GM23338 (cell line): ENCODE results near the gene PTGDR2. TPM values are rescaled to one million over a fixed set of nuclear protein-coding genes. Genes with fewer than 3 reads are reported as not detected.

ENCODE experiments used
- ATAC-seq: fragments of 200-7000 bp; cut with Tn5 transposase; 3 replicates; pipeline ENCODE4 v1.9.1; 2020
- DNase-seq: peaks from one replicate; pipeline ENCODE4 v3.0.0-alpha.2; 2015; ENCODE audit warnings: low spot score
- H2AFZ ChIP-seq: fragments of 200-600 bp; sonication (generic); 2 replicates; pipeline ENCODE4 v1.8.0; 2016; ENCODE audit warnings: antibody characterized with exemption, mild to moderate bottlenecking, moderate library complexity
- H3F3A ChIP-seq: fragments of 200-600 bp; sonication (generic); replicated peaks from 2 replicates; pipeline ENCODE4 v1.8.0; 2017; ENCODE audit warnings: antibody characterized with exemption, mixed run types, low read depth
- H3K27ac ChIP-seq: fragments of 200-600 bp; sonication (generic); 2 replicates; pipeline ENCODE4 v1.6.1; 2016; ENCODE audit warnings: low read depth
- H3K27me3 ChIP-seq: fragments of 200-600 bp; sonication (generic); 2 replicates; pipeline ENCODE4 v1.8.0; 2016; ENCODE audit warnings: mild to moderate bottlenecking, mixed run types, moderate library complexity; ENCODE audit not compliant: insufficient read depth
- H3K36me3 ChIP-seq: fragments of 200-600 bp; sonication (generic); 2 replicates; pipeline ENCODE4 v1.8.0; 2016; ENCODE audit warnings: mild to moderate bottlenecking; ENCODE audit not compliant: insufficient read depth
- H3K4me1 ChIP-seq: fragments of 200-600 bp; sonication (generic); 2 replicates; pipeline ENCODE4 v1.8.0; 2016; ENCODE audit warnings: mild to moderate bottlenecking, moderate library complexity; ENCODE audit not compliant: insufficient read depth
- H3K4me2 ChIP-seq: fragments of 200-600 bp; sonication (generic); 2 replicates; pipeline ENCODE4 v1.7.1; 2017; ENCODE audit warnings: mixed run types
- H3K4me3 ChIP-seq: fragments of 200-600 bp; sonication (generic); 2 replicates; pipeline ENCODE4 v1.6.1; 2016; ENCODE audit warnings: mixed run types
- H3K79me2 ChIP-seq: fragments of 200-600 bp; sonication (generic); replicated peaks from 2 replicates; pipeline ENCODE4 v1.8.0; 2017; ENCODE audit warnings: mild to moderate bottlenecking; ENCODE audit not compliant: insufficient read depth
- H3K9me2 ChIP-seq: fragments of 200-600 bp; sonication (generic); 2 replicates; pipeline ENCODE4 v1.8.0; 2017; ENCODE audit not compliant: insufficient read depth
- H4K20me1 ChIP-seq: fragments of 200-600 bp; sonication (generic); replicated peaks from 2 replicates; pipeline ENCODE4 v1.8.0; 2017; ENCODE audit warnings: mild to moderate bottlenecking; ENCODE audit not compliant: insufficient read depth
- H3K27ac Mint-ChIP-seq: 2 replicates; pipeline ENCODE4 v1.8.0; 2020; ENCODE audit warnings: inconsistent platforms, mild to moderate bottlenecking, moderate library complexity, mixed read lengths
- H3K27me3 Mint-ChIP-seq: 3 replicates; pipeline ENCODE4 v1.8.0; 2022; ENCODE audit warnings: low read depth, mild to moderate bottlenecking, moderate library complexity, mixed read lengths, inconsistent platforms; ENCODE audit not compliant: insufficient read depth, poor library complexity
- H3K36me3 Mint-ChIP-seq: 3 replicates; pipeline ENCODE4 v1.8.0; 2021; ENCODE audit warnings: low read depth, mild to moderate bottlenecking, inconsistent platforms, moderate library complexity, mixed read lengths
- H3K4me1 Mint-ChIP-seq: 3 replicates; pipeline ENCODE4 v1.8.0; 2020; ENCODE audit warnings: mild to moderate bottlenecking, inconsistent platforms, mixed read lengths
- H3K4me3 Mint-ChIP-seq: 3 replicates; pipeline ENCODE4 v1.8.0; 2021; ENCODE audit warnings: moderate library complexity, mild to moderate bottlenecking, inconsistent platforms, mixed read lengths
- H3K9me3 Mint-ChIP-seq: 3 replicates; pipeline ENCODE4 v1.8.0; 2020; ENCODE audit warnings: moderate library complexity, mild to moderate bottlenecking, inconsistent platforms, mixed read lengths
- CREB1 ChIP-seq: fragments of 250-450 bp; sonication (Bioruptor Pico); IDR thresholded peaks from 2 replicates; pipeline ENCODE4 v1.5.0; 2020; ENCODE audit warnings: low read depth, mild to moderate bottlenecking, moderate library complexity
- CTCF ChIP-seq, 2 experiments: fragments of 200-600 bp in 1 of 2; sonication (generic) in 1 of 2; conservative IDR thresholded peaks; 2 replicates each; pipeline versions ENCODE4 v1.5.1 to v1.6.1; 2016 to 2017; ENCODE audit warnings: antibody characterized with exemption in 2 of 2, low read depth in 2 of 2, mild to moderate bottlenecking in 2 of 2, moderate library complexity in 1 of 2
- EZH2 ChIP-seq: fragments of 200-600 bp; sonication (generic); IDR thresholded peaks from one replicate; pipeline ENCODE4 v1.8.0; 2017; ENCODE audit warnings: antibody characterized with exemption, mild to moderate bottlenecking, low read depth; ENCODE audit not compliant: unreplicated experiment
- EZH2phosphoT487 ChIP-seq: fragments of 200-600 bp; sonication (generic); IDR thresholded peaks from one replicate; pipeline ENCODE4 v1.8.1; 2018; ENCODE audit warnings: antibody characterized with exemption; ENCODE audit not compliant: unreplicated experiment
- JUNB ChIP-seq: IDR thresholded peaks from one replicate; pipeline ENCODE4 v1.6.1; 2016; ENCODE audit warnings: antibody characterized with exemption; ENCODE audit not compliant: unreplicated experiment
- NANOG ChIP-seq: IDR thresholded peaks from 2 replicates; pipeline ENCODE4 v1.6.1; 2016; ENCODE audit warnings: antibody characterized with exemption, borderline replicate concordance
- POLR2AphosphoS5 ChIP-seq: IDR thresholded peaks from 2 replicates; pipeline ENCODE4 v1.6.1; 2016; ENCODE audit warnings: antibody characterized with exemption, low read depth
- REST ChIP-seq: IDR thresholded peaks from one replicate; pipeline ENCODE4 v1.6.1; 2018; ENCODE audit warnings: antibody characterized with exemption; ENCODE audit not compliant: unreplicated experiment
- STAT1 ChIP-seq: IDR thresholded peaks from one replicate; pipeline ENCODE4 v1.6.1; 2016; ENCODE audit warnings: antibody characterized with exemption; ENCODE audit not compliant: unreplicated experiment
- ZNF114 ChIP-seq: fragments of 250-450 bp; sonication (Bioruptor Pico); IDR thresholded peaks from 2 replicates; pipeline ENCODE4 v1.5.0; 2020; ENCODE audit warnings: mild to moderate bottlenecking, moderate library complexity
- ZNF331 ChIP-seq: fragments of 250-450 bp; sonication (Bioruptor Pico); IDR thresholded peaks from 2 replicates; pipeline ENCODE4 v1.5.0; 2020; ENCODE audit warnings: low read depth, mild to moderate bottlenecking, moderate library complexity
- polyA plus RNA-seq: library from polyadenylated mRNA; unstranded; fragments of >200 nt; fragmentation: Nextera tagmentation; extraction: Ambion mirVana; gene quantifications from 2 replicates; pipeline ENCODE4 v1.2.1, GENCODE V29; 2016
- total RNA-seq: library from RNA; depleted of rRNA; stranded (reverse); fragments of >200 nt; shearing (Covaris generic); gene quantifications from 2 replicates; pipeline ENCODE4 v1.2.3, GENCODE V29; 2014
- TF ChIP-seq, protein P1 (sequence below): IDR thresholded peaks from 2 replicates; pipeline ENCODE4 v1.6.1; 2016; ENCODE audit warnings: antibody characterized with exemption
- TF ChIP-seq, protein P2 (sequence below): fragments of 250-450 bp; sonication (Bioruptor Pico); IDR thresholded peaks from 2 replicates; pipeline ENCODE4 v1.5.0; 2020; ENCODE audit warnings: mild to moderate bottlenecking, moderate library complexity

The PTGDR2 gene
- total and polyA plus RNA-seq, 2 experiments from 2014 or later = 0.24 to 0.73 TPM

GRCh38 chr11:60852982-60853950 lies 2.5 kb downstream of the PTGDR2 start:
- Histone ChIP-seq H3K79me2 (no peaks in the 10 kb centered on the region), H3K4me1 (0 out of 2 replicates have a peak, but pooled peaks cover 5% of the 10 kb centered on the region), H3K4me2 (peak overlapping the region; percentile 83; the same call in 1 of the 2 replicates), H3K4me3 (peak overlapping the region; percentile 54; the same call in 1 of the 2 replicates), H2AFZ (peak overlapping the region; percentile 72), H3K27ac (no peak overlapping the region), H4K20me1 (no peaks in the 10 kb centered on the region; the same call in 1 of the 2 replicates), H3K27me3 (peaks cover 23% of the 10 kb centered on the region), H3K9me2 (no peaks in the 10 kb centered on the region), H3K36me3 (no peaks in the 10 kb centered on the region; the same call in 1 of the 2 replicates), H3F3A (peaks cover 9% of the 10 kb centered on the region; the same call in 1 of the 2 replicates)
- TF ChIP-seq REST (no peak), JUNB (no peak), POLR2AphosphoS5 (no peak), EZH2 (no peak), STAT1 (no peak), ZNF114 (no peak), NANOG (no peak), CREB1 (no peak), CTCF (conservative IDR thresholded peaks at IDR 0.05; ENCODE audit: low read depth in 2 of 2) (no peak), EZH2phosphoT487 (no peak), ZNF331 (CRISPR knock-in tag) (no peak)
- TF ChIP-seq, protein P1, sequence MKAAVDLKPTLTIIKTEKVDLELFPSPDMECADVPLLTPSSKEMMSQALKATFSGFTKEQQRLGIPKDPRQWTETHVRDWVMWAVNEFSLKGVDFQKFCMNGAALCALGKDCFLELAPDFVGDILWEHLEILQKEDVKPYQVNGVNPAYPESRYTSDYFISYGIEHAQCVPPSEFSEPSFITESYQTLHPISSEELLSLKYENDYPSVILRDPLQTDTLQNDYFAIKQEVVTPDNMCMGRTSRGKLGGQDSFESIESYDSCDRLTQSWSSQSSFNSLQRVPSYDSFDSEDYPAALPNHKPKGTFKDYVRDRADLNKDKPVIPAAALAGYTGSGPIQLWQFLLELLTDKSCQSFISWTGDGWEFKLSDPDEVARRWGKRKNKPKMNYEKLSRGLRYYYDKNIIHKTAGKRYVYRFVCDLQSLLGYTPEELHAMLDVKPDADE = no peak
- TF ChIP-seq, protein P2, sequence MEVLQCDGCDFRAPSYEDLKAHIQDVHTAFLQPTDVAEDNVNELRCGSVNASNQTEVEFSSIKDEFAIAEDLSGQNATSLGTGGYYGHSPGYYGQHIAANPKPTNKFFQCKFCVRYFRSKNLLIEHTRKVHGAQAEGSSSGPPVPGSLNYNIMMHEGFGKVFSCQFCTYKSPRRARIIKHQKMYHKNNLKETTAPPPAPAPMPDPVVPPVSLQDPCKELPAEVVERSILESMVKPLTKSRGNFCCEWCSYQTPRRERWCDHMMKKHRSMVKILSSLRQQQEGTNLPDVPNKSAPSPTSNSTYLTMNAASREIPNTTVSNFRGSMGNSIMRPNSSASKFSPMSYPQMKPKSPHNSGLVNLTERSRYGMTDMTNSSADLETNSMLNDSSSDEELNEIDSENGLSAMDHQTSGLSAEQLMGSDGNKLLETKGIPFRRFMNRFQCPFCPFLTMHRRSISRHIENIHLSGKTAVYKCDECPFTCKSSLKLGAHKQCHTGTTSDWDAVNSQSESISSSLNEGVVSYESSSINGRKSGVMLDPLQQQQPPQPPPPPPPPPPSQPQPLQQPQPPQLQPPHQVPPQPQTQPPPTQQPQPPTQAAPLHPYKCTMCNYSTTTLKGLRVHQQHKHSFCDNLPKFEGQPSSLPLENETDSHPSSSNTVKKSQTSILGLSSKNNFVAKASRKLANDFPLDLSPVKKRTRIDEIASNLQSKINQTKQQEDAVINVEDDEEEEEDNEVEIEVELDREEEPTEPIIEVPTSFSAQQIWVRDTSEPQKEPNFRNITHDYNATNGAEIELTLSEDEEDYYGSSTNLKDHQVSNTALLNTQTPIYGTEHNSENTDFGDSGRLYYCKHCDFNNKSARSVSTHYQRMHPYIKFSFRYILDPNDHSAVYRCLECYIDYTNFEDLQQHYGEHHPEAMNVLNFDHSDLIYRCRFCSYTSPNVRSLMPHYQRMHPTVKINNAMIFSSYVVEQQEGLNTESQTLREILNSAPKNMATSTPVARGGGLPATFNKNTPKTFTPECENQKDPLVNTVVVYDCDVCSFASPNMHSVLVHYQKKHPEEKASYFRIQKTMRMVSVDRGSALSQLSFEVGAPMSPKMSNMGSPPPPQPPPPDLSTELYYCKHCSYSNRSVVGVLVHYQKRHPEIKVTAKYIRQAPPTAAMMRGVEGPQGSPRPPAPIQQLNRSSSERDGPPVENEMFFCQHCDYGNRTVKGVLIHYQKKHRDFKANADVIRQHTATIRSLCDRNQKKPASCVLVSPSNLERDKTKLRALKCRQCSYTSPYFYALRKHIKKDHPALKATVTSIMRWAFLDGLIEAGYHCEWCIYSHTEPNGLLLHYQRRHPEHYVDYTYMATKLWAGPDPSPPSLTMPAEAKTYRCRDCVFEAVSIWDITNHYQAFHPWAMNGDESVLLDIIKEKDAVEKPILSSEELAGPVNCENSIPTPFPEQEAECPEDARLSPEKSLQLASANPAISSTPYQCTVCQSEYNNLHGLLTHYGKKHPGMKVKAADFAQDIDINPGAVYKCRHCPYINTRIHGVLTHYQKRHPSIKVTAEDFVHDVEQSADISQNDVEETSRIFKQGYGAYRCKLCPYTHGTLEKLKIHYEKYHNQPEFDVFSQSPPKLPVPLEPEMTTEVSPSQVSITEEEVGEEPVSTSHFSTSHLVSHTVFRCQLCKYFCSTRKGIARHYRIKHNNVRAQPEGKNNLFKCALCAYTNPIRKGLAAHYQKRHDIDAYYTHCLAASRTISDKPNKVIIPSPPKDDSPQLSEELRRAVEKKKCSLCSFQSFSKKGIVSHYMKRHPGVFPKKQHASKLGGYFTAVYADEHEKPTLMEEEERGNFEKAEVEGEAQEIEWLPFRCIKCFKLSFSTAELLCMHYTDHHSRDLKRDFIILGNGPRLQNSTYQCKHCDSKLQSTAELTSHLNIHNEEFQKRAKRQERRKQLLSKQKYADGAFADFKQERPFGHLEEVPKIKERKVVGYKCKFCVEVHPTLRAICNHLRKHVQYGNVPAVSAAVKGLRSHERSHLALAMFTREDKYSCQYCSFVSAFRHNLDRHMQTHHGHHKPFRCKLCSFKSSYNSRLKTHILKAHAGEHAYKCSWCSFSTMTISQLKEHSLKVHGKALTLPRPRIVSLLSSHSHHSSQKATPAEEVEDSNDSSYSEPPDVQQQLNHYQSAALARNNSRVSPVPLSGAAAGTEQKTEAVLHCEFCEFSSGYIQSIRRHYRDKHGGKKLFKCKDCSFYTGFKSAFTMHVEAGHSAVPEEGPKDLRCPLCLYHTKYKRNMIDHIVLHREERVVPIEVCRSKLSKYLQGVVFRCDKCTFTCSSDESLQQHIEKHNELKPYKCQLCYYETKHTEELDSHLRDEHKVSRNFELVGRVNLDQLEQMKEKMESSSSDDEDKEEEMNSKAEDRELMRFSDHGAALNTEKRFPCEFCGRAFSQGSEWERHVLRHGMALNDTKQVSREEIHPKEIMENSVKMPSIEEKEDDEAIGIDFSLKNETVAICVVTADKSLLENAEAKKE (CRISPR knock-in tag) = no peak
- Mint-ChIP-seq H3K36me3 (peaks cover 35% of the 10 kb centered on the region), H3K4me3 (no peak overlapping the region), H3K9me3 (no peaks in the 10 kb centered on the region; the same call in 2 of the 3 replicates), H3K4me1 (peaks cover 15% of the 10 kb centered on the region), H3K27ac (no peak overlapping the region), H3K27me3 (peaks cover 17% of the 10 kb centered on the region)
- DNase-seq (no peak), ATAC-seq (no peak)
